ENCODE results near the gene SLC46A3.

Gene SLC46A3

DNA sequence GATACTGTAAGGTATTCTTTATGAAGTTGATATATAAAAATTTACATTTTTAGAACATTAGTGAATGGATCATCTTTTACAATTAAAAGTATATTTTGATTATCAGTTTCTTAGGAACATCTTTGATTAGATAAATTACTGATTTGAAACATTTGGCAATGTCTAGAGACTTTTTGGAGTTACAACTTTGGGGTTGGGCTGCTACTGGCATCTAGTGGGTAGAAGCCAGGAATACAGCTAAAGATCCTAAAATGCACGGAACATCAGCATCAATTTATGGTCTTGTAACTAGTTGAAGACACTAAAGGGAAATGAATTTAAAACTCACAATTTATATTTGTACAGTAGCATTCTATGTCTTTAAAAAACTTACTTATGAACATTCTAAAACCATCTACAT is 40.0 kb downstream of the SLC46A3 start:
- no peak for DNase-seq

DNA sequence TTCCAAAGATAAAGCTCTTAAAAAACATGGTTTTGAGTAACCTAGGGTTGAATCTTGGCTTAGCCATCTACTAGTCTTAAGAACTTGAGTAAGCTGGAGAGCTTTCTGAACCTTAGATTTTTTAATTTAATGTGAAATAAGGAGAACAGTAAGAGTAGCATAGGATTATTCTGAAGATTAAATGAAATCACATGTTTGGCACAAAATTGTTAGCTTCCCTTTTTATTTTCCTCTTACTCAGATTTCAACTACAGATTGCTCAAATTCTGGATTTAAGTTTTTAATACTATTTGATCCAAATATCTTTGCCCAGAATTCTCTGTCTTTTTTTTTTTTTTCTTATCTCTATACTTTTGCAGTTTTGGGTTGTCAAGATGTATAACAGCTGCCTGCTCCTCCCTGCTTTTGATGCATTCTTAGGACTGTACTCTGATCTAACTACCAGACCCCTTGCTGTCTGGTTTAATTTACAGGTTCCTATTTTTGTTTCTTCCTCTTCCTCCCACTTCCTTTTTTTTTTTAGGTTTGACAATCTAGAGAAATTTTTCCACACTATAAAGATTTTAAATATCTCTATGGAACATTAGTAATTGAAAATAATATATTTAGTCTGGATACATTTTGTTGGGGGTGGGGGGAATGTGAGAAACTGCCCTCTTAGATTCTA is 47.5 kb downstream of the SLC46A3 start:
- no peak for DNase-seq

DNA sequence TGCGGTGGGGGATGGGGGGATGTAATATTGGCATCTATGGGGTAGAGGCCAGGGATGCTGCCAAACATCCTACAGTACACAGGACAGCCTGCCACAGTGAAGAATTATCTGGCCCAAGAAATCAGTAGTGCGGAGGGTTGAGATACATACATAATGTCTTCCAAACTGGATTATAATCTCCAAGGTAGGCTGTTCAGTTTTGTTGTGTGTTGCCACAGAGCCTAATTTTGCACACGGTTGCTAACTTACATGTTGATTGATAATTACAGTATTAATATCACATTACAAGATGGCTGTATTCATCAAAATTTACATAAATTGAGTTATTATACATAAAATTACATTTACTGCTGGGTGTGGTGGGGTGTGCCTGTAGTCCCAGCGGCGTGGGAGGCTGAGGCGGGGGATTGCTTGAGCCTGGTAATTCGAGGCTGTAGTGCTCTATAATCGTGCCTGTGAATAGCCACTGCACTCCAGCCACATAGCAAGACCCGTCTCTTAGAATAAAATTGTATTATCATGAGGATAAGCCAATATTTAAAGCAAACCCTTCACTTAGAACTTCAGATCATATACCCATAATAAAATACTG is 51.8 kb downstream of the SLC46A3 start:
- no peak for DNase-seq

DNA sequence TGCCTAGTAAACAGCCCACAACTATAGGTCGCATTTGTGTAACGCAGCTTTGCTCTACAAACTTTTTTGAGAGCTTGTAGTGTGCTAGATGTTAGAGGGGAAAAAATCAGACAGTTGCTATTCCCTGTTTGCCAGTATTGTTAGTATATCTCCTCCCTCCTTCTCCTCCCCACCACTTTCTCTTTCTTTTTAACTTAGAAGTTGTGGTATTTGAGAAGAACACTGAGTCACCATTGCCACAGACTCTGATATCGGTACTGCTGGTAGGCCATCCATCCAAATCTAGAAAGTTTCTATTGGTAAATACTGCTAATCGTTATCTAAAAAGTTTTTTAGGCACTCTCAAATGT is 59.2 kb downstream of the SLC46A3 start:
- no peak for DNase-seq

DNA sequence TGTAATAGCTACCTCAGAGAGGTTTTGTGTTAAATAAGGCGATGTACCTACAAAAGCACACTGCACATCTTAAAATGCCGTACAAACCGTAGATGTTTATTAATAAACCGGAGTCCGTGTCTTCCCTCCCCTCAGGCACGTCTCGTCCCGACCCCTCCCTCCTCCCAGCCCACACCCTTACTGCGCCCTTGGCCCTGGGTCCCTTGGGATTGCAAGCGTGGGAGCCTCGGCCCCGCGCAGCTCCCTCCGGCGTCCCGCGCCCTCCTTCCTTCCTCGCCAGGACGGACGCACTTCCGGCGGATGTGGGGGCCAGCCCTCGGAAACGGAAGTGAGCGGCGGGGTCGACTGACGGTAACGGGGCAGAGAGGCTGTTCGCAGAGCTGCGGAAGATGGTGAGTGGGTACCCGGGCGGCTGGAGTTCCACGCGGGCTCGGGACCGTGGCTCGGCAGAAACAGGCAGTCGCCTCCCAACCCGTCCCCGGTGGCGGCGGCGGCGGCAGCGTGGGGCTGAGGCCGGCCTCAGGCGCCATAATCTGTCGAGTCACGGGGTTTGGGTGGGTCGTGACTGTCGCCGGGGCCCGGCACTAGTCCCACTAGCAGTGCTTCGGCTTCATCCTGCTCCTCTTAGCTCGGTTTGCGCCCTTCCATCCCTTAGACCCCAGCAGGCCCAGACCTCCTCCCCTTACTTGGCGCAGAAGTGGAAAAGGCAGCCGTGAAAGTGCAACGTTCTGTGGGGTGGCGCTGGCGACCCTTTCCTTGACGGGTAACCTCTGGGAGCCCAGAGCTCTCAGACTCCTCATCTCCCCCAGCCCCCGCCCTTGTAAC is 59.8 kb downstream of the SLC46A3 start, which contains the start of gene POMP:
TSS of gene POMP (plus strand) at position 335 of the 825 bp plus-strand sequence. CDS start at position 390, 55 bp downstream.
- peak; percentile 94 to 95 for DNase-seq

DNA sequence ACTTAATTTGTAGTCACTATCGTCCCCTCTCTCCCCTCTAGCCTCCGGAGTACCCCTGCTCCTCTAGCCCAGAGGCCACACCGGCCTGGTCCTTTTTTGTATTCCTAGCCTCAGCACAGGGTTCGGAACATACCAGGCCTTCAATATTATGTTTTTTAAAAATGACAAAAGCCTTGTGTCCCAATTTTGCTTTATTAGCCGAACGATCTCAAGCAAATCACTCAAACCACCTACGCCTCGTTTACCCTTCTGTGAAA is 60.3 kb downstream of the SLC46A3 start:
- DNase-seq, result no peak

DNA sequence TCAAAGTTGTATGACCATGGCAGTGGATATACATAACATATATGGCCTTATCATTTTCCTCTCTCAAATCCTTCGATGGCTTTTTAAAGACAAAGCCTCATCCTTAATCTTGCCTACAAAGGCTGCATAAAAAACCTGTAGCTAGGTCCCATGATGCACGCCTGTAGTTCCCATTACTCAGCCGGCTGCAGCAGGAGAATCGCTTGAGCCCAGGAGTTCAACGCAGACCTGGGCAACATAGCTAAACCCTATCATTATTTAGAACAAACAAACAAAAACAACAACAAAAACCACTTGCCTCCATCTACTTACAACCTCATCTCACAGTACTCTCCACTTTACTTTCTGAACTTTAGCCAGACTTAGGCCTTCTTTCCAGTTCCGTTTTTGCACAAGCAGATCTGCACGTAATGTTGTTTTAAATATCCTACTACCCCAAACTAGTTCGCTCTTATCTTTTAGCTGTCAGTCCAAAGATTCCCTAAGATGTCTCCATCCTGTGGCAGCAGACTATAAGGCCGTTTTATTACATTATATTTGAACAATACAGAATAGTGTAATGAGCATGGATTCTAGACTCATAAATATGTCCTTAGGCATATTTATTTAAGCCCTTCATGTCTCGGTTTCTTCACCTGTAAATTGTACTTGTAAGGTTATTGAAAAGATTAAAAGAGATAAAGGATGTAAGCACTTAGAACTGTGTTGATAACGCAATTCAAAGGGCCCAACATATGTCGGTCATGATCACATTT is 60.8 kb downstream of the SLC46A3 start:
- no peak for DNase-seq

DNA sequence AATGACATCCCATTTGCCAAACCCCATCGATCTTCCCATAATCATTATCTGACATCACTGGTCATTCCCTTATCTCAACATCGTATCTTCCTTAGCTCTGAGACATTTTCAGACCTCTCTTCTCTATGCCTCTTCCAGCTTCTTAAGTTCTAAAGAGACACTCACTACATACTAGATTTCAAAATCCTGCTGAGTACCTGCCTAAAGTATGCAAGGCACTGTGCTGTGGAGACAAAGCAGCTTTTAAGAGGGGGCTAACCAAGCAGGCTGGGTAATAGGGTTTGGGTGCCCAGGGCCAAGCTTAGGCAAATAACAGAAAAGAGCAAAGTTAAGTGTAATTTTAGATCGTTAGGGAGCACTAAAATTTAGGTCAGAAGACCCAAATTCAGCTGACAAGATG is 63.2 kb downstream of the SLC46A3 start:
- DNase-seq, result no peak

DNA sequence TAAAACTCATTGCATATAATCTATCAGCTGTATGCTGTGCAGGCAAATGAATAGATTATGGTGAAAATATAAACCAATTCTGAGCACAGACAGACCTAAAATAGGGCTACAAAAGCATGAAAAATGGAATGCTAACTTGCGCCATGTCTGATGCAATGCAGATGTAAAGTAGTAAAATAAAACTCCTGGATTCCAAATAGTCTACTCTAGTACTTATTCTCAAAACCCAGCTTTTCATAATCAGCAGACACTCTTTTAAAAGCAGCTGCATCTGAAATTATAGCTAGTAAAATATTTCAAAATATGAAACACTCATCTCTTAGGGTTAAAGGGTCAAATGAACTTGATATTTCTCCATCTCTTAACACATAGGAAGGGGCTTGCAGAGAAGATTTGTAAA is 64.5 kb downstream of the SLC46A3 start:
- no peak for DNase-seq

DNA sequence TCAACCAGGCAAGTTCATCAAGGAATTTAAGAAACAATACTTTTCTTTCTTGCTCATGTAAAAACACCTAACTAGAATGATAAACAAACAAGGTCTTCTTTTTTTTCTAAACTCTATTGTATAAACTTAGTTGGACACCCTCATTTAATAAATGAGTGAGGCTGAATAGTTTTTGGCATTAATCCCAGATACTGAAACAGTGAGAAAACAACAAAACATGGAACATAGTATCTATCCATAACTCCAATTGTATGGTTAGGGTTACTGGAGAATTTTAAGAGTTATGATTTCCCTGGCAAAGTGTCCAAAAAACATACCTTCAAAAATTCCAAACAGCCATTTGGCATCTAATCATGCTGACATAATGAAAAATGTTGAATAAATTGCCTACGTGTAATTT is 65.7 kb downstream of the SLC46A3 start:
- DNase-seq, result no peak

DNA sequence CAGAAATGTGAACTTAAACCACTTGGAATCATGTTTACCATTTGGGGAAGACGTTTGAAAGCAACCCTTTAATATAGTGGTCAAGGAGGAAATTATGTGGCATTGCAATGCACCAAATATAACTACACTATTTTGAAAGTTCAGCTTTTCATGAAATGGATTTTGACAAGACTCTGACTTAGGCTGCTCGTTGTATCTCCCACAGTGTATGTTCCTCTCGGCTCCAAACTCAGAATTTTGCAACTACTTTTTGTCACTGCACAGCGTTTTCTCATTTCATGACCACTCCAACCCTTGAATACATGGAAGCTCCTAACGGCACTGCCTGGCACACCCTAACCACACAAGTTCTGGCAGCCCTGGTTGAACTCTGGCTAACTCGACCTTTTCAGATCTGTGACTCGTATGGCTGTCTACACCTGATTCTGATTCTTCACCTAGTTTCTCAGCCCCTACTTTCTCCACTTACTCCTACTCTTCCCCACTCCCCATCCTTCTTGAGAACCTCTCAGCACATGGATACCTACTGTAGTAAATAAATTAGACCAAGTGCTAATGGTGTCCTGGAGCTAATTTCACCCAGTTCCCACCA is 66.9 kb downstream of the SLC46A3 start:
- no peak for DNase-seq

DNA sequence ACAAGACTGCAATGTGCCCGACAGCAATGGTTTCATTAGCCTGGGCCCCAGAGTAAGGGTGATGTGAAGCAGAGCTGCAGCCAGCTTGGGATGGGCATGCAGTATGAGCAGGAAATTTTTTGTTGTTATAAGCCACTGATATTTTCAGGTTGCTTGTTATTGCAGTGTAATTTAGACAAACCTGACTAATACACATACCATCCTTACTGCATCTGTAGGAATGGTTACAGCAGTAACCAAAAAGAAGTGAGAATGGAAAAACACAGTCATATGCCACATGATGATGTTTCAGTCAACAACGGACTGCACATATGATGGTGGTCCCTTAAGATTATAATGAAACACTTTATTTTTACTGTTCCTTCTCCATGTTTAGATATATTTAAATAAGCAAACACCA is 68.5 kb downstream of the SLC46A3 start:
- peak; percentile 41 to 45 for DNase-seq
